CD4-positive, CD25-positive, alpha-beta regulatory T cell (primary cell): Measurements from ENCODE around the gene KRT6C. TPM values are rescaled to one million over a fixed set of nuclear protein-coding genes. Genes with fewer than 3 reads are reported as not detected.
"Not testable (repeated sequence)": the region's sequence is repeated elsewhere in the genome, so short reads cannot be mapped to it uniquely, and the experiment has no call there.

Experiments
- ATAC-seq, 2 donors: fragments of 150-1000 bp; cut with Tn5 transposase; one replicate each; pipeline ENCODE4 v1.10.0; 2021; ENCODE audit warnings: low read depth in 2 of 2, moderate number of reproducible peaks in 2 of 2, moderate library complexity in 1 of 2
- DNase-seq, 3 donors: peaks; one replicate each; pipeline versions ENCODE4 v3.0.0 to v3.0.0-alpha.2; 2012 to 2022; ENCODE audit warnings: mixed read lengths in 1 of 3
- H3K27ac ChIP-seq: one replicate; pipeline ENCODE4 v1.7.0; 2013; ENCODE audit warnings: mild to moderate bottlenecking, low read length; ENCODE audit not compliant: insufficient read depth, poor library complexity, severe bottlenecking
- H3K27me3 ChIP-seq: one replicate; pipeline ENCODE4 v1.7.0; 2013; ENCODE audit warnings: low read length; ENCODE audit not compliant: control insufficient read depth, insufficient read depth
- H3K36me3 ChIP-seq: one replicate; pipeline ENCODE4 v1.7.0; 2013; ENCODE audit warnings: mild to moderate bottlenecking, low read length, moderate library complexity; ENCODE audit not compliant: control insufficient read depth, insufficient read depth
- H3K4me1 ChIP-seq: 2 replicates; pipeline ENCODE4 v1.7.0; 2013; ENCODE audit warnings: mild to moderate bottlenecking, low read length; ENCODE audit not compliant: insufficient read depth, control insufficient read depth, poor library complexity, severe bottlenecking
- H3K4me3 ChIP-seq: one replicate; pipeline ENCODE4 v1.7.0; 2013; ENCODE audit warnings: low read depth, mild to moderate bottlenecking, low read length, moderate library complexity
- H3K9me3 ChIP-seq, 2 experiments: 1 replicate in 1 of 2; 2 replicates in 1 of 2; pipeline ENCODE4 v1.7.0; 2013; ENCODE audit warnings: low read length in 2 of 2, mild to moderate bottlenecking in 1 of 2, moderate library complexity in 1 of 2; ENCODE audit not compliant: control insufficient read depth in 2 of 2
- H3K27ac Mint-ChIP-seq, 3 donors: one replicate each; pipeline ENCODE4 v1.8.0; 2020 to 2022; ENCODE audit warnings: mild to moderate bottlenecking in 3 of 3, mixed read lengths in 3 of 3, moderate library complexity in 2 of 3
- H3K27me3 Mint-ChIP-seq: one replicate; pipeline ENCODE4 v1.8.0; 2022; ENCODE audit warnings: mild to moderate bottlenecking, mixed read lengths
- H3K36me3 Mint-ChIP-seq: one replicate; pipeline ENCODE4 v1.8.0; 2020; ENCODE audit warnings: mixed read lengths
- H3K4me1 Mint-ChIP-seq, 4 donors: one replicate each; pipeline ENCODE4 v1.8.0; 2020 to 2022; ENCODE audit warnings: mixed read lengths in 4 of 4, mild to moderate bottlenecking in 1 of 4
- H3K4me3 Mint-ChIP-seq, 4 donors: one replicate each; pipeline ENCODE4 v1.8.0; 2020 to 2022; ENCODE audit warnings: mild to moderate bottlenecking in 4 of 4, mixed read lengths in 4 of 4, moderate library complexity in 3 of 4
- H3K9me3 Mint-ChIP-seq, 7 donors: one replicate each; pipeline ENCODE4 v1.8.0; 2020 to 2022; ENCODE audit warnings: mixed read lengths in 7 of 7, mild to moderate bottlenecking in 3 of 7, moderate library complexity in 2 of 7
- polyA plus RNA-seq, 4 donors: library from polyadenylated mRNA; unstranded; fragments of 300-500 nt; fragmentation: Illumina TruSeq; gene quantifications; one replicate each; pipeline ENCODE4 v1.2.3, GENCODE V29; 2021
- total RNA-seq: library from RNA; stranded (reverse); gene quantifications from one replicate; pipeline ENCODE4 v1.2.3, GENCODE V29; 2022

The KRT6C gene
- total and polyA plus RNA-seq, 5 donors from 2014 or later: not detected

DNA sequence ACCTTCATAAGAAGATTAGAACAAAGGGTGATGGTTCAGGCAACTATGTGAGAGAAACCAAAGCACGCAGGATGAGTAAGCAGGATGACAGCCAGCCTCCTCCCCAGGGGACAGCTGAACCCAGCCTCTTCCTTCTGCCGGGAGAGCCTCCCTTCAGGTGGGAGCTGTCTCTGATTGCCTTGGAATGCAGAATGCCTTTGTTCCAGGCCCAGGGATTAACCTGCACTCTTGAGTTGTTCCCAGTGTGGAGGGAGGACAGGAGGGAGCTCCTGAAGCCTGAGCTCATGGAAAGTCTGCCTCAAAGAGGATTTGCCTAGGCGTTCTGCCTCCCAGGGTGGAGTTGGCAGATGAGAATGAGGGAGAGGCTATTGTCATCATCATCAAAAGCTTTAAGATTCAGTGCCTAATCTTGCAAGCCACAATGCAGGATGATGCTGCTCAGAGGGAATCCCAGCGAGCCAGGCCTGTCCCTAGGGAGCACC is 23.0 kb upstream of the KRT6C start:
- H3K9me3 ChIP-seq: no peaks in the 10 kb centered on the region
- Mint-ChIP-seq H3K4me1 (no peaks in the 10 kb centered on the region), H3K27ac (no peak overlapping the region), H3K9me3 (peaks cover 0 to 3% (median 0%) of the 10 kb centered on the region in 7 donors), H3K27me3 (peaks cover 32% of the 10 kb centered on the region), H3K36me3 (no peaks in the 10 kb centered on the region), H3K4me3 (no peak overlapping the region)
- ATAC-seq: no peak
- no peak for DNase-seq
- no peak overlapping the region for H3K27ac ChIP-seq
- no peaks in the 10 kb centered on the region for H3K4me1 ChIP-seq
- H3K4me3 ChIP-seq: no peak overlapping the region
- H3K36me3 ChIP-seq: no peaks in the 10 kb centered on the region
- H3K27me3 ChIP-seq: peaks cover 10% of the 10 kb centered on the region

DNA sequence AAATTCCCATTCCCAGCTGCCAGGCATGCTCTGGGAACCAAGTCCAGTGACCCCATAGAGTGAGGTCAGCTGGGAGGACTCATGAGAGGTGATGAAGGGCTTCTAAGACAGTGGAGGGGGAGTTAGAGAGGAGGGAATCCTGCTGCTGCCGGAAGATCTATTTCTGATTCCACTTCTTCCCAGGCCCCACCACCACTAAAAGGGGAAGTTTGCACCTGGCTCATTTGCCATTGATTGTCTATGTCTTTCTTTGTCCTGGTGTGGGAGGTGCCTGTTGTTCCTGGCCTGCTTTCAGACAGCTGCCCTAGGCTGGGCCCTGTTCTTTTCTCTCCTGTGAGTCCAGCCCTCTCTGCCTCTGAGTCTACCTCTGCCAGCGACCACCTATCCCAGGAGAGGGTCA is 22.4 kb upstream of the KRT6C start:
- H3K36me3 ChIP-seq: no peaks in the 10 kb centered on the region
- H3K27me3 Mint-ChIP-seq: peaks cover 28% of the 10 kb centered on the region
- no peaks in the 10 kb centered on the region for H3K4me1 ChIP-seq
- no peak overlapping the region for H3K27ac Mint-ChIP-seq
- H3K27ac ChIP-seq: no peak overlapping the region
- H3K9me3 ChIP-seq: no peaks in the 10 kb centered on the region
- no peak overlapping the region for H3K4me3 ChIP-seq
- ATAC-seq (no peak), DNase-seq (no peak)
- no peaks in the 10 kb centered on the region for H3K4me1 Mint-ChIP-seq
- no peak overlapping the region for H3K4me3 Mint-ChIP-seq
- H3K9me3 Mint-ChIP-seq: peaks cover 0 to 3% (median 0%) of the 10 kb centered on the region in 7 donors
- no peaks in the 10 kb centered on the region for H3K36me3 Mint-ChIP-seq
- peaks cover 10% of the 10 kb centered on the region for H3K27me3 ChIP-seq

DNA sequence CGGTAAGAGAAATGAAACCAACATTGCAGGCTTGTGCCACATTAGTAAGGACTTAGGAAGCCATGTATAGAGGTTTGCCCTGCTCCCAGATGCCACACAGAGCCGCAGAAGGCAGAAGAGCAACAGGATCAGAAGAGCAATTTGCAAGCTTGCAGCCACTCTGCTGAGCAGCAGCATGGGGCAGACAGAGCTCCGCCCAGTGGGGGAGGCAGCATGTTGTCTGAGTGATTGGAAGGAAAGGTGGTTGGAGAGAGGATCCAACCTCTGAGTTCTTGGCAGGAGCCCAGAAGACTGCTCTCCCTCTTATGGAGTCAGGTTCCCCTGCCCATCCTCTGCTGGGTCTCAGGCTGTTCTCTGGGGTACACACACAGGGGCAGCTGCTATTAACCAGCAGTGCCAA is 21.8 kb upstream of the KRT6C start:
- no peaks in the 10 kb centered on the region for H3K36me3 Mint-ChIP-seq
- no peaks in the 10 kb centered on the region for H3K36me3 ChIP-seq
- H3K27me3 ChIP-seq: peaks cover 10% of the 10 kb centered on the region
- H3K4me3 ChIP-seq: no peak overlapping the region
- H3K9me3 Mint-ChIP-seq: no peaks in the 10 kb centered on the region
- no peak overlapping the region for H3K27ac Mint-ChIP-seq
- H3K4me3 Mint-ChIP-seq: no peak overlapping the region
- ATAC-seq (no peak), DNase-seq (no peak)
- H3K4me1 ChIP-seq: no peaks in the 10 kb centered on the region
- peaks cover 25% of the 10 kb centered on the region for H3K27me3 Mint-ChIP-seq
- no peak overlapping the region for H3K27ac ChIP-seq
- H3K4me1 Mint-ChIP-seq: no peaks in the 10 kb centered on the region
- H3K9me3 ChIP-seq: no peaks in the 10 kb centered on the region

DNA sequence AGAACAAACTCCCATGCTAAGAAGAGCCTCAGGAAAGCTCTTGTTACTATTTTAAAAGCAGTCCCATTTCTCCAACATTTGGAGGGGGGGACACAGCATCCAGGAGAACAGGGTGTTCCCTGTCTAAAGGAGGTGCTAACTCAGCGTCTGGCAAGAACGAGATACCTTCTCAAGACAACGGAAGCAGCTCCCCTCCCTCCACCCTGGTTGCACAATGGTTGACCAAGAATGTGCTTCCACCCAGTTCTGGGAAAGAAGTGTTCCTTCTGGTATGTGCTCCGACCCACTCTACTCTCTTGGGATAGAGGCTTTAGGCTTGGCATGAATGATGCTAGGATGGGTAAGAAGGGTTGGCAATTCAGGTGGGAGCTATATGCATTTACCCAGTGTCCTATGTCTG is 20.9 kb upstream of the KRT6C start:
- no peaks in the 10 kb centered on the region for H3K9me3 ChIP-seq
- no peaks in the 10 kb centered on the region for H3K4me1 ChIP-seq
- no peaks in the 10 kb centered on the region for H3K36me3 ChIP-seq
- H3K27ac ChIP-seq: no peak overlapping the region
- Mint-ChIP-seq H3K36me3 (no peaks in the 10 kb centered on the region), H3K9me3 (no peaks in the 10 kb centered on the region), H3K27me3 (peaks cover 27% of the 10 kb centered on the region), H3K27ac (no peak overlapping the region), H3K4me3 (no peak overlapping the region), H3K4me1 (no peaks in the 10 kb centered on the region)
- H3K27me3 ChIP-seq: peaks cover 8% of the 10 kb centered on the region
- ATAC-seq (no peak), DNase-seq (no peak)
- H3K4me3 ChIP-seq: no peak overlapping the region

DNA sequence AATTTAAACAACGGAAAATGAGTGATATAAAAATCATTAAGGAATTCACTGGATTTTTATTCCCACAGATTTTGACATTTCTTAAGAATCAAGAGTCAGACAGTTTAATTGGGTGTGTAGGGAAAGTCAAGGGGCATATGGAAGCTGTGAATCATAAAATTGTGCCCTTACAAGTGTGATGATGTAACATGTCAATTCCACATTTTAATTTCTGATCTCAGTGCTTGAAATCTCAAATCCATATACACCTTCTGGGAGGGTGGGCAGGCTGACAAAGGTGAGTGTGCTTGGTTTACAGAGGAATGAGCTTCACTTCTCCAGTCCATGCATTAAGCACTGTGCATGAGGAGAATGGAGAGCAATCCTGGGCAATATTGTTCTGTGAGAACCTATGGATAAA is 20.5 kb upstream of the KRT6C start:
- no peak overlapping the region for H3K4me3 Mint-ChIP-seq
- no peak for ATAC-seq

DNA sequence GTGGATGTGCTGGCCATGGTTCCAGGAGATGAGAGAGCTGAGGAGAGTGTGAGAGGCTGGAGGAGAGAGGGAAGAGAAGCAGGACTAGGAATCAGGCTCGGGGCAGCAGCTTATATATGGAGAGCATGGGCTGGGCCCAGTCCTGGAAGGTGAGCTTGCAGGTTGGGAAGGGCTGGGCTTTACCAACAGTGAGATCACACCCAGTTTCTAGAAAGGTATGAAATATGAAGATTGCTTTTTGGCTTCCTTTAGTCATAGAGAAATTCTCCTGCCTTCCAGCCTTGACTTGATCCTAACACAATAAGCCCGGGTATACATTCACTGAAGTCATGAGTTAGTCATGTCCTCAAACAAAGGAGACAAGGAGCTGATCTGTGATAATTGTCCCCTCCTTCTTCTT is 19.6 kb upstream of the KRT6C start, which contains the start of gene KRT6A:
Gene KRT6A (minus strand): TSS at position 86 of the 400 bp plus-strand sequence. CDS start 69 bp downstream, at position 17.
- no peaks in the 10 kb centered on the region for H3K9me3 ChIP-seq
- H3K4me3 ChIP-seq: no peak within 1 kb of the TSS
- Mint-ChIP-seq H3K27me3 (peaks cover 24% of the 10 kb centered on the region), H3K4me1 (no peaks in the 10 kb centered on the region), H3K4me3 (no peak within 1 kb of the TSS), H3K9me3 (no peaks in the 10 kb centered on the region), H3K36me3 (no peaks in the 10 kb centered on the region), H3K27ac (no peak within 1 kb of the TSS)
- no peaks in the 10 kb centered on the region for H3K36me3 ChIP-seq
- no peak for ATAC-seq
- no peak for DNase-seq
- peaks cover 6% of the 10 kb centered on the region for H3K27me3 ChIP-seq
- H3K27ac ChIP-seq: no peak within 1 kb of the TSS
- no peaks in the 10 kb centered on the region for H3K4me1 ChIP-seq

More for the DNA sequence above, 20.5 kb upstream of the KRT6C start:
- Histone ChIP-seq H3K27ac (no peak overlapping the region), H3K27me3 (peaks cover 8% of the 10 kb centered on the region), H3K9me3 (no peaks in the 10 kb centered on the region), H3K4me3 (no peak overlapping the region), H3K36me3 (no peaks in the 10 kb centered on the region), H3K4me1 (no peaks in the 10 kb centered on the region)
- Mint-ChIP-seq H3K27me3 (peaks cover 27% of the 10 kb centered on the region), H3K9me3 (no peaks in the 10 kb centered on the region), H3K36me3 (no peaks in the 10 kb centered on the region), H3K4me1 (no peaks in the 10 kb centered on the region), H3K27ac (no peak overlapping the region)
- DNase-seq: no peak

DNA sequence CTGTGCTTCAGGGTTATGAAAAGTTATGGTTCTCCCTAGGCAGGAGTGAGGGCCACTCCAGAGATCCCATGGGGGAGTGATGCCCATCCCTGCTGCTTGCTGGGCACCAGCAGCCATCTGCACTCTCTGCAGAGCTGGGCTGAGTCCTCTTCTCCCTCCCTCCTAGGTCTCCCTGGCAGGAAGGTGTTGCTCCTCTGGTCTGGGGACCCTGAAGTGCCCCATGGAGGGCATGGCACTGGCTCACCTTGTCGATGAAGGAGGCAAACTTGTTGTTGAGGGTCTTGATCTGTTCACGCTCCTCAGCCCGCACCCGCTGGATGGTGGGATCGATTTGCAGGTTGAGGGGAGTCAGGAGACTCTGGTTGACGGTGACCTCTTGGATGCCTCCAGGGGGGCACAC is 18.8 kb upstream of the KRT6C start:
- H3K27me3 ChIP-seq, ATAC-seq, H3K4me3 ChIP-seq, DNase-seq, H3K27ac Mint-ChIP-seq, H3K36me3 ChIP-seq, H3K9me3 Mint-ChIP-seq, H3K27ac ChIP-seq, H3K36me3 Mint-ChIP-seq, H3K4me3 Mint-ChIP-seq, H3K4me1 Mint-ChIP-seq, H3K4me1 ChIP-seq, H3K9me3 ChIP-seq: not testable (repeated sequence)
- H3K27me3 Mint-ChIP-seq: peaks cover 23% of the 10 kb centered on the region

DNA sequence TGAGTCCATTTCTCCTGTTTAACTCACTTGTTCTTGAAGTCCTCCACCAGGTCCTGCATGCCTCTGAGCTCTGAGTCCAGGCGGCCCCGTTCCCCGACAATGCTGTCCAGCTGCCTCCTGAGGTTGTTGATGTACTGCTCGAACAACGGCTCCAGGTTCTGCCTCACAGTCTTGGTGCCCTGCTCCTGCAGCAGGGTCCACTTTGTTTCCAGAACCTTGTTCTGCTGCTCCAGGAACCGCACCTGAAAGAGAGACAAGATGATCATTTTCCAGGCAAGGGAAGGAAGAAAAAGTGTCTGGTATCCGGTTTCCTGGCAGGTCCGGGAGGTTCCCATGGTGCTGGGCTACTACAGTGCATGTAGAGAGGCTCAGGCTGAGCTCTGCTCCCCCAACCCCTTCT is 17.9 kb upstream of the KRT6C start:
- not testable (repeated sequence) for H3K27me3 ChIP-seq, H3K9me3 ChIP-seq, H3K36me3 Mint-ChIP-seq, H3K4me1 ChIP-seq, H3K27ac Mint-ChIP-seq, ATAC-seq, H3K27ac ChIP-seq, H3K36me3 ChIP-seq, DNase-seq, H3K4me3 Mint-ChIP-seq, H3K9me3 Mint-ChIP-seq, H3K4me1 Mint-ChIP-seq, H3K4me3 ChIP-seq
- peaks cover 15% of the 10 kb centered on the region for H3K27me3 Mint-ChIP-seq
